ENCODE measurements around the gene MARF1. TPM values are rescaled to one million over a fixed set of nuclear protein-coding genes. Genes with fewer than 3 reads are reported as not detected.

The MARF1 gene
- total and polyA plus RNA-seq, 4 donors: 7.0 to 19.8 (median 12.6) TPM

DNA sequence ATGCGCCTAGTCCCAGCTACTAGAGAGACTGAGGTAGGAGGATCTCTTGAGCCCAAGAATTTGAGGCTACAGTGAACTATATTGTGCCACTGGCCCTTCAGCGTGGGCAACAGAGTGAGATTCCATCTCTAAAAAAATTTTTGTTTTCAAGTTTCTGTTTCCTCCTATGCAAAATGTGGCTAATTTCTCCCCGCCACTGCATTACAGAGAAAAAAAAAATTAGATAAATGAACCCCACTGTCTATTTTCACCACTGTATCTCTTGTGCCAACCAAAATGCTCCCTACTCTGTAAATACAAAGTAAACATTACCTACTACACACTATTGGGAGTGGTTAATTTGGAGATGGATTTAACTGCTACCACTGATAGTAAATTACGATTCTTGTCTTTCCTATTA is 2.0 kb downstream of the MARF1 start:
- TF ChIP-seq SP1 (IDR thresholded peaks at IDR 0.05) (no peak), RAD21 (IDR thresholded peaks at IDR 0.05) (no peak), YY1 (IDR thresholded peaks at IDR 0.05) (no peak), MAX (IDR thresholded peaks at IDR 0.05) (no peak), GABPA (IDR thresholded peaks at IDR 0.05 in 1 of 2, conservative IDR thresholded peaks at IDR 0.05 in 1 of 2) (no peak), FOXA1 (IDR thresholded peaks at IDR 0.05) (no peak), ZBTB33 (IDR thresholded peaks at IDR 0.05) (no peak), JUND (IDR thresholded peaks at IDR 0.05) (no peak), HNF4G (IDR thresholded peaks at IDR 0.05) (no peak), EGR1 (IDR thresholded peaks at IDR 0.05; ENCODE audit: low read depth in 2 of 2) (no peak), REST (IDR thresholded peaks at IDR 0.05) (no peak), ATF3 (IDR thresholded peaks at IDR 0.05) (no peak), NR2F2 (IDR thresholded peaks at IDR 0.05) (no peak), HNF4A (conservative IDR thresholded peaks at IDR 0.05) (no peak), FOXA2 (IDR thresholded peaks at IDR 0.05) (no peak), TAF1 (conservative IDR thresholded peaks at IDR 0.05) (no peak), RXRA (IDR thresholded peaks at IDR 0.05) (no peak)
- TF ChIP-seq, protein P1, sequence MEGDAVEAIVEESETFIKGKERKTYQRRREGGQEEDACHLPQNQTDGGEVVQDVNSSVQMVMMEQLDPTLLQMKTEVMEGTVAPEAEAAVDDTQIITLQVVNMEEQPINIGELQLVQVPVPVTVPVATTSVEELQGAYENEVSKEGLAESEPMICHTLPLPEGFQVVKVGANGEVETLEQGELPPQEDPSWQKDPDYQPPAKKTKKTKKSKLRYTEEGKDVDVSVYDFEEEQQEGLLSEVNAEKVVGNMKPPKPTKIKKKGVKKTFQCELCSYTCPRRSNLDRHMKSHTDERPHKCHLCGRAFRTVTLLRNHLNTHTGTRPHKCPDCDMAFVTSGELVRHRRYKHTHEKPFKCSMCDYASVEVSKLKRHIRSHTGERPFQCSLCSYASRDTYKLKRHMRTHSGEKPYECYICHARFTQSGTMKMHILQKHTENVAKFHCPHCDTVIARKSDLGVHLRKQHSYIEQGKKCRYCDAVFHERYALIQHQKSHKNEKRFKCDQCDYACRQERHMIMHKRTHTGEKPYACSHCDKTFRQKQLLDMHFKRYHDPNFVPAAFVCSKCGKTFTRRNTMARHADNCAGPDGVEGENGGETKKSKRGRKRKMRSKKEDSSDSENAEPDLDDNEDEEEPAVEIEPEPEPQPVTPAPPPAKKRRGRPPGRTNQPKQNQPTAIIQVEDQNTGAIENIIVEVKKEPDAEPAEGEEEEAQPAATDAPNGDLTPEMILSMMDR (IDR thresholded peaks at IDR 0.05; ENCODE audit: low read depth, low read length, missing input control): no peak
- Histone ChIP-seq H3K36me3 (ENCODE audit: control insufficient read depth in 4 of 4, insufficient read depth in 3 of 4, low read depth in 1 of 4, low read length in 3 of 4) (peaks cover 5 to 29% (median 24%) of the 10 kb centered on the region in 4 donors), H3K9me3 (ENCODE audit: control insufficient read depth in 4 of 4, low read length in 3 of 4) (no peaks in the 10 kb centered on the region), H3K4me3 (ENCODE audit: low read depth in 1 of 3, low read length in 3 of 3) (no peak overlapping the region), H3K27me3 (ENCODE audit: control insufficient read depth in 4 of 4, insufficient read depth in 4 of 4, low read length in 3 of 4) (no peaks in the 10 kb centered on the region), H3K27ac (ENCODE audit: low read depth in 1 of 2, low read length in 2 of 2) (peak overlapping the region in 1 of 2 donors; percentile 97), H3K9ac (ENCODE audit: low read depth in 1 of 2, low read length in 2 of 2) (peak overlapping the region in 1 of 2 donors; percentile 92), H3K4me1 (ENCODE audit: control insufficient read depth in 4 of 4, insufficient read depth in 4 of 4, low read length in 3 of 4) (peaks cover 13 to 31% (median 16%) of the 10 kb centered on the region in 4 donors)
- WGBS: 75% methylated on average over 4 of the region's 4 CpGs
- no peak for DNase-seq (ENCODE audit: low spot score)
